Thyroid gland (tissue), 4 donors: ENCODE results near the gene UBE2E2.

Source experiments
- POLR2A ChIP-seq, 2 donors: fragments of 450-650 bp; IDR thresholded peaks; one replicate each; pipeline ENCODE4 v1.6.1; 2017; ENCODE audit warnings: antibody characterized with exemption in 2 of 2, mild to moderate bottlenecking in 2 of 2, moderate library complexity in 1 of 2
- TF ChIP-seq, protein P1 (sequence below), 6 experiments: fragments of 200-600 bp in 3 of 6; fragments of 450-650 bp in 3 of 6; sonication (generic) in 3 of 6; IDR thresholded peaks; one replicate each; pipeline ENCODE4 v1.5.1; 2016 to 2019; ENCODE audit warnings: antibody characterized with exemption in 6 of 6, mild to moderate bottlenecking in 2 of 6, inconsistent platforms in 1 of 6, moderate library complexity in 1 of 6

GRCh38 chr3:23587513-23587912 is 384.4 kb downstream of the UBE2E2 start:
- no peak for TF ChIP-seq POLR2A (IDR thresholded peaks at IDR 0.05)
- TF ChIP-seq, protein P1, sequence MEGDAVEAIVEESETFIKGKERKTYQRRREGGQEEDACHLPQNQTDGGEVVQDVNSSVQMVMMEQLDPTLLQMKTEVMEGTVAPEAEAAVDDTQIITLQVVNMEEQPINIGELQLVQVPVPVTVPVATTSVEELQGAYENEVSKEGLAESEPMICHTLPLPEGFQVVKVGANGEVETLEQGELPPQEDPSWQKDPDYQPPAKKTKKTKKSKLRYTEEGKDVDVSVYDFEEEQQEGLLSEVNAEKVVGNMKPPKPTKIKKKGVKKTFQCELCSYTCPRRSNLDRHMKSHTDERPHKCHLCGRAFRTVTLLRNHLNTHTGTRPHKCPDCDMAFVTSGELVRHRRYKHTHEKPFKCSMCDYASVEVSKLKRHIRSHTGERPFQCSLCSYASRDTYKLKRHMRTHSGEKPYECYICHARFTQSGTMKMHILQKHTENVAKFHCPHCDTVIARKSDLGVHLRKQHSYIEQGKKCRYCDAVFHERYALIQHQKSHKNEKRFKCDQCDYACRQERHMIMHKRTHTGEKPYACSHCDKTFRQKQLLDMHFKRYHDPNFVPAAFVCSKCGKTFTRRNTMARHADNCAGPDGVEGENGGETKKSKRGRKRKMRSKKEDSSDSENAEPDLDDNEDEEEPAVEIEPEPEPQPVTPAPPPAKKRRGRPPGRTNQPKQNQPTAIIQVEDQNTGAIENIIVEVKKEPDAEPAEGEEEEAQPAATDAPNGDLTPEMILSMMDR (IDR thresholded peaks at IDR 0.05) = no peak
